GM23338 (cell line): ENCODE results near the gene RBP3. TPM values are rescaled to one million over a fixed set of nuclear protein-coding genes. Genes with fewer than 3 reads are reported as not detected.

ENCODE experiments used
- ATAC-seq: fragments of 200-7000 bp; cut with Tn5 transposase; 3 replicates; pipeline ENCODE4 v1.9.1; 2020
- DNase-seq: peaks from one replicate; pipeline ENCODE4 v3.0.0-alpha.2; 2015; ENCODE audit warnings: low spot score
- H2AFZ ChIP-seq: fragments of 200-600 bp; sonication (generic); 2 replicates; pipeline ENCODE4 v1.8.0; 2016; ENCODE audit warnings: antibody characterized with exemption, mild to moderate bottlenecking, moderate library complexity
- H3F3A ChIP-seq: fragments of 200-600 bp; sonication (generic); replicated peaks from 2 replicates; pipeline ENCODE4 v1.8.0; 2017; ENCODE audit warnings: antibody characterized with exemption, mixed run types, low read depth
- H3K27ac ChIP-seq: fragments of 200-600 bp; sonication (generic); 2 replicates; pipeline ENCODE4 v1.6.1; 2016; ENCODE audit warnings: low read depth
- H3K27me3 ChIP-seq: fragments of 200-600 bp; sonication (generic); 2 replicates; pipeline ENCODE4 v1.8.0; 2016; ENCODE audit warnings: mild to moderate bottlenecking, mixed run types, moderate library complexity; ENCODE audit not compliant: insufficient read depth
- H3K36me3 ChIP-seq: fragments of 200-600 bp; sonication (generic); 2 replicates; pipeline ENCODE4 v1.8.0; 2016; ENCODE audit warnings: mild to moderate bottlenecking; ENCODE audit not compliant: insufficient read depth
- H3K4me1 ChIP-seq: fragments of 200-600 bp; sonication (generic); 2 replicates; pipeline ENCODE4 v1.8.0; 2016; ENCODE audit warnings: mild to moderate bottlenecking, moderate library complexity; ENCODE audit not compliant: insufficient read depth
- H3K4me2 ChIP-seq: fragments of 200-600 bp; sonication (generic); 2 replicates; pipeline ENCODE4 v1.7.1; 2017; ENCODE audit warnings: mixed run types
- H3K4me3 ChIP-seq: fragments of 200-600 bp; sonication (generic); 2 replicates; pipeline ENCODE4 v1.6.1; 2016; ENCODE audit warnings: mixed run types
- H3K79me2 ChIP-seq: fragments of 200-600 bp; sonication (generic); replicated peaks from 2 replicates; pipeline ENCODE4 v1.8.0; 2017; ENCODE audit warnings: mild to moderate bottlenecking; ENCODE audit not compliant: insufficient read depth
- H3K9me2 ChIP-seq: fragments of 200-600 bp; sonication (generic); 2 replicates; pipeline ENCODE4 v1.8.0; 2017; ENCODE audit not compliant: insufficient read depth
- H4K20me1 ChIP-seq: fragments of 200-600 bp; sonication (generic); replicated peaks from 2 replicates; pipeline ENCODE4 v1.8.0; 2017; ENCODE audit warnings: mild to moderate bottlenecking; ENCODE audit not compliant: insufficient read depth
- H3K27ac Mint-ChIP-seq: 2 replicates; pipeline ENCODE4 v1.8.0; 2020; ENCODE audit warnings: inconsistent platforms, mild to moderate bottlenecking, moderate library complexity, mixed read lengths
- H3K27me3 Mint-ChIP-seq: 3 replicates; pipeline ENCODE4 v1.8.0; 2022; ENCODE audit warnings: low read depth, mild to moderate bottlenecking, moderate library complexity, mixed read lengths, inconsistent platforms; ENCODE audit not compliant: insufficient read depth, poor library complexity
- H3K36me3 Mint-ChIP-seq: 3 replicates; pipeline ENCODE4 v1.8.0; 2021; ENCODE audit warnings: low read depth, mild to moderate bottlenecking, inconsistent platforms, moderate library complexity, mixed read lengths
- H3K4me1 Mint-ChIP-seq: 3 replicates; pipeline ENCODE4 v1.8.0; 2020; ENCODE audit warnings: mild to moderate bottlenecking, inconsistent platforms, mixed read lengths
- H3K4me3 Mint-ChIP-seq: 3 replicates; pipeline ENCODE4 v1.8.0; 2021; ENCODE audit warnings: moderate library complexity, mild to moderate bottlenecking, inconsistent platforms, mixed read lengths
- H3K9me3 Mint-ChIP-seq: 3 replicates; pipeline ENCODE4 v1.8.0; 2020; ENCODE audit warnings: moderate library complexity, mild to moderate bottlenecking, inconsistent platforms, mixed read lengths
- CREB1 ChIP-seq: fragments of 250-450 bp; sonication (Bioruptor Pico); IDR thresholded peaks from 2 replicates; pipeline ENCODE4 v1.5.0; 2020; ENCODE audit warnings: low read depth, mild to moderate bottlenecking, moderate library complexity
- JUNB ChIP-seq: IDR thresholded peaks from one replicate; pipeline ENCODE4 v1.6.1; 2016; ENCODE audit warnings: antibody characterized with exemption; ENCODE audit not compliant: unreplicated experiment
- POLR2AphosphoS5 ChIP-seq: IDR thresholded peaks from 2 replicates; pipeline ENCODE4 v1.6.1; 2016; ENCODE audit warnings: antibody characterized with exemption, low read depth
- STAT1 ChIP-seq: IDR thresholded peaks from one replicate; pipeline ENCODE4 v1.6.1; 2016; ENCODE audit warnings: antibody characterized with exemption; ENCODE audit not compliant: unreplicated experiment
- ZNF114 ChIP-seq: fragments of 250-450 bp; sonication (Bioruptor Pico); IDR thresholded peaks from 2 replicates; pipeline ENCODE4 v1.5.0; 2020; ENCODE audit warnings: mild to moderate bottlenecking, moderate library complexity
- polyA plus RNA-seq: library from polyadenylated mRNA; unstranded; fragments of >200 nt; fragmentation: Nextera tagmentation; extraction: Ambion mirVana; gene quantifications from 2 replicates; pipeline ENCODE4 v1.2.1, GENCODE V29; 2016
- total RNA-seq: library from RNA; depleted of rRNA; stranded (reverse); fragments of >200 nt; shearing (Covaris generic); gene quantifications from 2 replicates; pipeline ENCODE4 v1.2.3, GENCODE V29; 2014
- TF ChIP-seq, protein P1 (sequence below), 2 experiments: fragments of 200-600 bp in 1 of 2; sonication (generic) in 1 of 2; conservative IDR thresholded peaks; 2 replicates each; pipeline versions ENCODE4 v1.5.1 to v1.6.1; 2016 to 2017; ENCODE audit warnings: antibody characterized with exemption in 2 of 2, low read depth in 2 of 2, mild to moderate bottlenecking in 2 of 2, moderate library complexity in 1 of 2
- TF ChIP-seq, protein P2 (sequence below): IDR thresholded peaks from 2 replicates; pipeline ENCODE4 v1.6.1; 2016; ENCODE audit warnings: antibody characterized with exemption
- TF ChIP-seq, protein P3 (sequence below): IDR thresholded peaks from one replicate; pipeline ENCODE4 v1.6.1; 2018; ENCODE audit warnings: antibody characterized with exemption; ENCODE audit not compliant: unreplicated experiment
- TF ChIP-seq, protein P4 (sequence below): fragments of 250-450 bp; sonication (Bioruptor Pico); IDR thresholded peaks from 2 replicates; pipeline ENCODE4 v1.5.0; 2020; ENCODE audit warnings: mild to moderate bottlenecking, moderate library complexity

The RBP3 gene
- total and polyA plus RNA-seq, 2 experiments from 2014 or later, result not detected

DNA sequence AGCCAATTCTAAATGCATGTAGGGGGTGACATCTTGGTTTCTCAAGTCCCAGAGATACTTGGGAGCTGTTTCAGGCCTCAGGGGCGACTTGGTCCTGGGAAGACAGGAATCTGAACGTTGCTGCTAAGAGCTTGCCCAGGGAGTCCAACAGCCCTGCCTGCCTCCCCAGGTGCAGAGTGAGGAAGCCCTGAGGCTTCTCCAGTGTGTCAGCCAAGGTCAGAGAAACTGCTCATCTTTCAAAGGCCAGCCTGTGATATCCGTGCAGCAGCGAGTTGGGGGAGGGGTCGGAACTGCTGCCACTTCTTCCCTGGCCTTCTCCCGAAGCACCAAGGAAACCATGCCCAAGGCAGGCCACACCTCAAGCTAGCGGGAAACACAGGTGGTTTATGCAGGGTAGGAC is 16.2 kb upstream of the RBP3 start (continued):
- TF ChIP-seq, protein P1, sequence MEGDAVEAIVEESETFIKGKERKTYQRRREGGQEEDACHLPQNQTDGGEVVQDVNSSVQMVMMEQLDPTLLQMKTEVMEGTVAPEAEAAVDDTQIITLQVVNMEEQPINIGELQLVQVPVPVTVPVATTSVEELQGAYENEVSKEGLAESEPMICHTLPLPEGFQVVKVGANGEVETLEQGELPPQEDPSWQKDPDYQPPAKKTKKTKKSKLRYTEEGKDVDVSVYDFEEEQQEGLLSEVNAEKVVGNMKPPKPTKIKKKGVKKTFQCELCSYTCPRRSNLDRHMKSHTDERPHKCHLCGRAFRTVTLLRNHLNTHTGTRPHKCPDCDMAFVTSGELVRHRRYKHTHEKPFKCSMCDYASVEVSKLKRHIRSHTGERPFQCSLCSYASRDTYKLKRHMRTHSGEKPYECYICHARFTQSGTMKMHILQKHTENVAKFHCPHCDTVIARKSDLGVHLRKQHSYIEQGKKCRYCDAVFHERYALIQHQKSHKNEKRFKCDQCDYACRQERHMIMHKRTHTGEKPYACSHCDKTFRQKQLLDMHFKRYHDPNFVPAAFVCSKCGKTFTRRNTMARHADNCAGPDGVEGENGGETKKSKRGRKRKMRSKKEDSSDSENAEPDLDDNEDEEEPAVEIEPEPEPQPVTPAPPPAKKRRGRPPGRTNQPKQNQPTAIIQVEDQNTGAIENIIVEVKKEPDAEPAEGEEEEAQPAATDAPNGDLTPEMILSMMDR (conservative IDR thresholded peaks at IDR 0.05; ENCODE audit: low read depth in 2 of 2), result no peak
- TF ChIP-seq, protein P2, sequence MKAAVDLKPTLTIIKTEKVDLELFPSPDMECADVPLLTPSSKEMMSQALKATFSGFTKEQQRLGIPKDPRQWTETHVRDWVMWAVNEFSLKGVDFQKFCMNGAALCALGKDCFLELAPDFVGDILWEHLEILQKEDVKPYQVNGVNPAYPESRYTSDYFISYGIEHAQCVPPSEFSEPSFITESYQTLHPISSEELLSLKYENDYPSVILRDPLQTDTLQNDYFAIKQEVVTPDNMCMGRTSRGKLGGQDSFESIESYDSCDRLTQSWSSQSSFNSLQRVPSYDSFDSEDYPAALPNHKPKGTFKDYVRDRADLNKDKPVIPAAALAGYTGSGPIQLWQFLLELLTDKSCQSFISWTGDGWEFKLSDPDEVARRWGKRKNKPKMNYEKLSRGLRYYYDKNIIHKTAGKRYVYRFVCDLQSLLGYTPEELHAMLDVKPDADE, result no peak
- TF ChIP-seq ZNF114, result no peak
- TF ChIP-seq JUNB, result no peak
- TF ChIP-seq CREB1 (CRISPR knock-in tag), result no peak
- TF ChIP-seq, protein P3, sequence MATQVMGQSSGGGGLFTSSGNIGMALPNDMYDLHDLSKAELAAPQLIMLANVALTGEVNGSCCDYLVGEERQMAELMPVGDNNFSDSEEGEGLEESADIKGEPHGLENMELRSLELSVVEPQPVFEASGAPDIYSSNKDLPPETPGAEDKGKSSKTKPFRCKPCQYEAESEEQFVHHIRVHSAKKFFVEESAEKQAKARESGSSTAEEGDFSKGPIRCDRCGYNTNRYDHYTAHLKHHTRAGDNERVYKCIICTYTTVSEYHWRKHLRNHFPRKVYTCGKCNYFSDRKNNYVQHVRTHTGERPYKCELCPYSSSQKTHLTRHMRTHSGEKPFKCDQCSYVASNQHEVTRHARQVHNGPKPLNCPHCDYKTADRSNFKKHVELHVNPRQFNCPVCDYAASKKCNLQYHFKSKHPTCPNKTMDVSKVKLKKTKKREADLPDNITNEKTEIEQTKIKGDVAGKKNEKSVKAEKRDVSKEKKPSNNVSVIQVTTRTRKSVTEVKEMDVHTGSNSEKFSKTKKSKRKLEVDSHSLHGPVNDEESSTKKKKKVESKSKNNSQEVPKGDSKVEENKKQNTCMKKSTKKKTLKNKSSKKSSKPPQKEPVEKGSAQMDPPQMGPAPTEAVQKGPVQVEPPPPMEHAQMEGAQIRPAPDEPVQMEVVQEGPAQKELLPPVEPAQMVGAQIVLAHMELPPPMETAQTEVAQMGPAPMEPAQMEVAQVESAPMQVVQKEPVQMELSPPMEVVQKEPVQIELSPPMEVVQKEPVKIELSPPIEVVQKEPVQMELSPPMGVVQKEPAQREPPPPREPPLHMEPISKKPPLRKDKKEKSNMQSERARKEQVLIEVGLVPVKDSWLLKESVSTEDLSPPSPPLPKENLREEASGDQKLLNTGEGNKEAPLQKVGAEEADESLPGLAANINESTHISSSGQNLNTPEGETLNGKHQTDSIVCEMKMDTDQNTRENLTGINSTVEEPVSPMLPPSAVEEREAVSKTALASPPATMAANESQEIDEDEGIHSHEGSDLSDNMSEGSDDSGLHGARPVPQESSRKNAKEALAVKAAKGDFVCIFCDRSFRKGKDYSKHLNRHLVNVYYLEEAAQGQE, result no peak

DNA sequence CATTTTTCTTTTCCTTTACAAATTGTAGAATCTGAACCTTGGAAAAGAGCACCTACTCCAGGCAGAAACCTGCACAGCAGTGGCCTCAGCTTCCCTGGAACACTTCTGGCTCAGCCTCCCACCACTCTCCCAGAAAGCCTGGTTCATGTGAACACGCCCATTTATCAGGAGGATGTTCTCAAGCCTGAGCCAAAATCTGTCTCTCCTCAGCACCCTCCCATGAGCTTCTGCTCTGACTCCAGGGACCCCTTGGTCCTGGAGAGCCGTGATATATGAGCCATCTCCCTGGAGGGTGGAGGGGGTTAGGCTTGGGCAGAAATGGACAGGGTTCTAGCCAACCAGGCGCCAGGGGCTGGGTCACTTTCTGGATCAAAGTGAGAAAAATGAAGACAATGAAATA is 15.8 kb upstream of the RBP3 start:
- H3K9me2 ChIP-seq, result no peaks in the 10 kb centered on the region
- no peaks in the 10 kb centered on the region for H3K36me3 ChIP-seq
- Mint-ChIP-seq H3K27ac (no peak overlapping the region), H3K4me3 (no peak overlapping the region), H3K9me3 (no peaks in the 10 kb centered on the region), H3K36me3 (no peaks in the 10 kb centered on the region), H3K27me3 (peaks cover 1% of the 10 kb centered on the region), H3K4me1 (peaks cover 3% of the 10 kb centered on the region)
- H4K20me1 ChIP-seq, result no peaks in the 10 kb centered on the region
- no peak overlapping the region for H2AFZ ChIP-seq
- ATAC-seq, result no peak
- H3K79me2 ChIP-seq, result no peaks in the 10 kb centered on the region
- DNase-seq, result no peak
- TF ChIP-seq POLR2AphosphoS5 (no peak), STAT1 (no peak)
- no peak overlapping the region for H3K4me2 ChIP-seq
- H3K4me1 ChIP-seq, result no peaks in the 10 kb centered on the region
- H3F3A ChIP-seq, result no peaks in the 10 kb centered on the region
- H3K4me3 ChIP-seq, result no peak overlapping the region
- no peaks in the 10 kb centered on the region for H3K27me3 ChIP-seq
- H3K27ac ChIP-seq, result no peak overlapping the region

DNA sequence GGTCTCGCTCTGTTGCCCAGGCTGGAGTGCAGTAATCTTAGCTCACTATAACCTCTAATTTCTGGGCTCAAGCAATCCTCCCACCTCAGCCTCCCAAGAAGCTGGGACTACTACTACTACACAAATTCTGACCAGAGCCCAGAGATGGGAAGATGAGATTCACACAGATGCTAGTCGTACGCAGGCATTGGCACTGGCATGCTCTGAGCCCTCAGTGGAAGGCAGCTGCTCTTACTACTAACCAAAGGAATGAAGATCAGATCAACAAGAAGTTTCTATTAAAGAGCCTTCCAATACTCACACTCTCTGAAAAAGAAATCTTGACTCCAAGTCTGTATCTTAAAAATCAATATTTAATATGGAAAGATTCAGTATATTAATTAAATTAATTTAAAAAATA is 15.2 kb upstream of the RBP3 start:
- H3K36me3 Mint-ChIP-seq, result no peaks in the 10 kb centered on the region
- Histone ChIP-seq H3K9me2 (no peaks in the 10 kb centered on the region), H3K4me1 (no peaks in the 10 kb centered on the region), H4K20me1 (no peaks in the 10 kb centered on the region), H3K79me2 (no peaks in the 10 kb centered on the region), H3K4me2 (no peak overlapping the region), H3K4me3 (no peak overlapping the region), H3K27me3 (no peaks in the 10 kb centered on the region), H3F3A (no peaks in the 10 kb centered on the region), H3K27ac (no peak overlapping the region), H2AFZ (no peak overlapping the region), H3K36me3 (no peaks in the 10 kb centered on the region)
- no peak overlapping the region for H3K27ac Mint-ChIP-seq
- DNase-seq (no peak), ATAC-seq (no peak)
- H3K4me1 Mint-ChIP-seq, result peaks cover 3% of the 10 kb centered on the region
- no peaks in the 10 kb centered on the region for H3K9me3 Mint-ChIP-seq
- peaks cover 1% of the 10 kb centered on the region for H3K27me3 Mint-ChIP-seq
- H3K4me3 Mint-ChIP-seq, result no peak overlapping the region
- TF ChIP-seq STAT1, result no peak
- TF ChIP-seq, protein P4, sequence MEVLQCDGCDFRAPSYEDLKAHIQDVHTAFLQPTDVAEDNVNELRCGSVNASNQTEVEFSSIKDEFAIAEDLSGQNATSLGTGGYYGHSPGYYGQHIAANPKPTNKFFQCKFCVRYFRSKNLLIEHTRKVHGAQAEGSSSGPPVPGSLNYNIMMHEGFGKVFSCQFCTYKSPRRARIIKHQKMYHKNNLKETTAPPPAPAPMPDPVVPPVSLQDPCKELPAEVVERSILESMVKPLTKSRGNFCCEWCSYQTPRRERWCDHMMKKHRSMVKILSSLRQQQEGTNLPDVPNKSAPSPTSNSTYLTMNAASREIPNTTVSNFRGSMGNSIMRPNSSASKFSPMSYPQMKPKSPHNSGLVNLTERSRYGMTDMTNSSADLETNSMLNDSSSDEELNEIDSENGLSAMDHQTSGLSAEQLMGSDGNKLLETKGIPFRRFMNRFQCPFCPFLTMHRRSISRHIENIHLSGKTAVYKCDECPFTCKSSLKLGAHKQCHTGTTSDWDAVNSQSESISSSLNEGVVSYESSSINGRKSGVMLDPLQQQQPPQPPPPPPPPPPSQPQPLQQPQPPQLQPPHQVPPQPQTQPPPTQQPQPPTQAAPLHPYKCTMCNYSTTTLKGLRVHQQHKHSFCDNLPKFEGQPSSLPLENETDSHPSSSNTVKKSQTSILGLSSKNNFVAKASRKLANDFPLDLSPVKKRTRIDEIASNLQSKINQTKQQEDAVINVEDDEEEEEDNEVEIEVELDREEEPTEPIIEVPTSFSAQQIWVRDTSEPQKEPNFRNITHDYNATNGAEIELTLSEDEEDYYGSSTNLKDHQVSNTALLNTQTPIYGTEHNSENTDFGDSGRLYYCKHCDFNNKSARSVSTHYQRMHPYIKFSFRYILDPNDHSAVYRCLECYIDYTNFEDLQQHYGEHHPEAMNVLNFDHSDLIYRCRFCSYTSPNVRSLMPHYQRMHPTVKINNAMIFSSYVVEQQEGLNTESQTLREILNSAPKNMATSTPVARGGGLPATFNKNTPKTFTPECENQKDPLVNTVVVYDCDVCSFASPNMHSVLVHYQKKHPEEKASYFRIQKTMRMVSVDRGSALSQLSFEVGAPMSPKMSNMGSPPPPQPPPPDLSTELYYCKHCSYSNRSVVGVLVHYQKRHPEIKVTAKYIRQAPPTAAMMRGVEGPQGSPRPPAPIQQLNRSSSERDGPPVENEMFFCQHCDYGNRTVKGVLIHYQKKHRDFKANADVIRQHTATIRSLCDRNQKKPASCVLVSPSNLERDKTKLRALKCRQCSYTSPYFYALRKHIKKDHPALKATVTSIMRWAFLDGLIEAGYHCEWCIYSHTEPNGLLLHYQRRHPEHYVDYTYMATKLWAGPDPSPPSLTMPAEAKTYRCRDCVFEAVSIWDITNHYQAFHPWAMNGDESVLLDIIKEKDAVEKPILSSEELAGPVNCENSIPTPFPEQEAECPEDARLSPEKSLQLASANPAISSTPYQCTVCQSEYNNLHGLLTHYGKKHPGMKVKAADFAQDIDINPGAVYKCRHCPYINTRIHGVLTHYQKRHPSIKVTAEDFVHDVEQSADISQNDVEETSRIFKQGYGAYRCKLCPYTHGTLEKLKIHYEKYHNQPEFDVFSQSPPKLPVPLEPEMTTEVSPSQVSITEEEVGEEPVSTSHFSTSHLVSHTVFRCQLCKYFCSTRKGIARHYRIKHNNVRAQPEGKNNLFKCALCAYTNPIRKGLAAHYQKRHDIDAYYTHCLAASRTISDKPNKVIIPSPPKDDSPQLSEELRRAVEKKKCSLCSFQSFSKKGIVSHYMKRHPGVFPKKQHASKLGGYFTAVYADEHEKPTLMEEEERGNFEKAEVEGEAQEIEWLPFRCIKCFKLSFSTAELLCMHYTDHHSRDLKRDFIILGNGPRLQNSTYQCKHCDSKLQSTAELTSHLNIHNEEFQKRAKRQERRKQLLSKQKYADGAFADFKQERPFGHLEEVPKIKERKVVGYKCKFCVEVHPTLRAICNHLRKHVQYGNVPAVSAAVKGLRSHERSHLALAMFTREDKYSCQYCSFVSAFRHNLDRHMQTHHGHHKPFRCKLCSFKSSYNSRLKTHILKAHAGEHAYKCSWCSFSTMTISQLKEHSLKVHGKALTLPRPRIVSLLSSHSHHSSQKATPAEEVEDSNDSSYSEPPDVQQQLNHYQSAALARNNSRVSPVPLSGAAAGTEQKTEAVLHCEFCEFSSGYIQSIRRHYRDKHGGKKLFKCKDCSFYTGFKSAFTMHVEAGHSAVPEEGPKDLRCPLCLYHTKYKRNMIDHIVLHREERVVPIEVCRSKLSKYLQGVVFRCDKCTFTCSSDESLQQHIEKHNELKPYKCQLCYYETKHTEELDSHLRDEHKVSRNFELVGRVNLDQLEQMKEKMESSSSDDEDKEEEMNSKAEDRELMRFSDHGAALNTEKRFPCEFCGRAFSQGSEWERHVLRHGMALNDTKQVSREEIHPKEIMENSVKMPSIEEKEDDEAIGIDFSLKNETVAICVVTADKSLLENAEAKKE (CRISPR knock-in tag), result no peak
